ENCODE data around the gene WDR90. TPM values are rescaled to one million over a fixed set of nuclear protein-coding genes. Genes with fewer than 3 reads are reported as not detected.
A peak's percentile ranks its signal among the peaks of the same experiment; 100 is the strongest.

Gene WDR90
- total and polyA plus RNA-seq, 2 experiments from 2014 or later: 25.9 to 42.2 TPM

GRCh38 chr16:657487-657886 lies 8.3 kb downstream of the WDR90 start:
- Histone ChIP-seq H3K79me2 (replicated peaks; ENCODE audit: insufficient read depth) (no peaks in the 10 kb centered on the region), H3K4me1 (ENCODE audit: insufficient read depth) (no peaks in the 10 kb centered on the region), H3F3A (replicated peaks; ENCODE audit: low read depth) (0 out of 2 replicates have a peak, but pooled peaks cover 2% of the 10 kb centered on the region), H3K27me3 (ENCODE audit: insufficient read depth) (no peaks in the 10 kb centered on the region), H3K4me3 (no peak overlapping the region), H4K20me1 (replicated peaks; ENCODE audit: insufficient read depth) (no peaks in the 10 kb centered on the region), H3K4me2 (no peak overlapping the region), H3K36me3 (ENCODE audit: insufficient read depth) (no peaks in the 10 kb centered on the region), H3K27ac (ENCODE audit: low read depth) (no peak overlapping the region), H3K9me2 (ENCODE audit: insufficient read depth) (no peaks in the 10 kb centered on the region), H2AFZ (no peak overlapping the region)
- H3K27me3 Mint-ChIP-seq (ENCODE audit: insufficient read depth, low read depth, poor library complexity): peaks cover 2% of the 10 kb centered on the region
- no peaks in the 10 kb centered on the region for H3K9me3 Mint-ChIP-seq
- H3K4me3 Mint-ChIP-seq: no peak overlapping the region
- TF ChIP-seq, protein P1, sequence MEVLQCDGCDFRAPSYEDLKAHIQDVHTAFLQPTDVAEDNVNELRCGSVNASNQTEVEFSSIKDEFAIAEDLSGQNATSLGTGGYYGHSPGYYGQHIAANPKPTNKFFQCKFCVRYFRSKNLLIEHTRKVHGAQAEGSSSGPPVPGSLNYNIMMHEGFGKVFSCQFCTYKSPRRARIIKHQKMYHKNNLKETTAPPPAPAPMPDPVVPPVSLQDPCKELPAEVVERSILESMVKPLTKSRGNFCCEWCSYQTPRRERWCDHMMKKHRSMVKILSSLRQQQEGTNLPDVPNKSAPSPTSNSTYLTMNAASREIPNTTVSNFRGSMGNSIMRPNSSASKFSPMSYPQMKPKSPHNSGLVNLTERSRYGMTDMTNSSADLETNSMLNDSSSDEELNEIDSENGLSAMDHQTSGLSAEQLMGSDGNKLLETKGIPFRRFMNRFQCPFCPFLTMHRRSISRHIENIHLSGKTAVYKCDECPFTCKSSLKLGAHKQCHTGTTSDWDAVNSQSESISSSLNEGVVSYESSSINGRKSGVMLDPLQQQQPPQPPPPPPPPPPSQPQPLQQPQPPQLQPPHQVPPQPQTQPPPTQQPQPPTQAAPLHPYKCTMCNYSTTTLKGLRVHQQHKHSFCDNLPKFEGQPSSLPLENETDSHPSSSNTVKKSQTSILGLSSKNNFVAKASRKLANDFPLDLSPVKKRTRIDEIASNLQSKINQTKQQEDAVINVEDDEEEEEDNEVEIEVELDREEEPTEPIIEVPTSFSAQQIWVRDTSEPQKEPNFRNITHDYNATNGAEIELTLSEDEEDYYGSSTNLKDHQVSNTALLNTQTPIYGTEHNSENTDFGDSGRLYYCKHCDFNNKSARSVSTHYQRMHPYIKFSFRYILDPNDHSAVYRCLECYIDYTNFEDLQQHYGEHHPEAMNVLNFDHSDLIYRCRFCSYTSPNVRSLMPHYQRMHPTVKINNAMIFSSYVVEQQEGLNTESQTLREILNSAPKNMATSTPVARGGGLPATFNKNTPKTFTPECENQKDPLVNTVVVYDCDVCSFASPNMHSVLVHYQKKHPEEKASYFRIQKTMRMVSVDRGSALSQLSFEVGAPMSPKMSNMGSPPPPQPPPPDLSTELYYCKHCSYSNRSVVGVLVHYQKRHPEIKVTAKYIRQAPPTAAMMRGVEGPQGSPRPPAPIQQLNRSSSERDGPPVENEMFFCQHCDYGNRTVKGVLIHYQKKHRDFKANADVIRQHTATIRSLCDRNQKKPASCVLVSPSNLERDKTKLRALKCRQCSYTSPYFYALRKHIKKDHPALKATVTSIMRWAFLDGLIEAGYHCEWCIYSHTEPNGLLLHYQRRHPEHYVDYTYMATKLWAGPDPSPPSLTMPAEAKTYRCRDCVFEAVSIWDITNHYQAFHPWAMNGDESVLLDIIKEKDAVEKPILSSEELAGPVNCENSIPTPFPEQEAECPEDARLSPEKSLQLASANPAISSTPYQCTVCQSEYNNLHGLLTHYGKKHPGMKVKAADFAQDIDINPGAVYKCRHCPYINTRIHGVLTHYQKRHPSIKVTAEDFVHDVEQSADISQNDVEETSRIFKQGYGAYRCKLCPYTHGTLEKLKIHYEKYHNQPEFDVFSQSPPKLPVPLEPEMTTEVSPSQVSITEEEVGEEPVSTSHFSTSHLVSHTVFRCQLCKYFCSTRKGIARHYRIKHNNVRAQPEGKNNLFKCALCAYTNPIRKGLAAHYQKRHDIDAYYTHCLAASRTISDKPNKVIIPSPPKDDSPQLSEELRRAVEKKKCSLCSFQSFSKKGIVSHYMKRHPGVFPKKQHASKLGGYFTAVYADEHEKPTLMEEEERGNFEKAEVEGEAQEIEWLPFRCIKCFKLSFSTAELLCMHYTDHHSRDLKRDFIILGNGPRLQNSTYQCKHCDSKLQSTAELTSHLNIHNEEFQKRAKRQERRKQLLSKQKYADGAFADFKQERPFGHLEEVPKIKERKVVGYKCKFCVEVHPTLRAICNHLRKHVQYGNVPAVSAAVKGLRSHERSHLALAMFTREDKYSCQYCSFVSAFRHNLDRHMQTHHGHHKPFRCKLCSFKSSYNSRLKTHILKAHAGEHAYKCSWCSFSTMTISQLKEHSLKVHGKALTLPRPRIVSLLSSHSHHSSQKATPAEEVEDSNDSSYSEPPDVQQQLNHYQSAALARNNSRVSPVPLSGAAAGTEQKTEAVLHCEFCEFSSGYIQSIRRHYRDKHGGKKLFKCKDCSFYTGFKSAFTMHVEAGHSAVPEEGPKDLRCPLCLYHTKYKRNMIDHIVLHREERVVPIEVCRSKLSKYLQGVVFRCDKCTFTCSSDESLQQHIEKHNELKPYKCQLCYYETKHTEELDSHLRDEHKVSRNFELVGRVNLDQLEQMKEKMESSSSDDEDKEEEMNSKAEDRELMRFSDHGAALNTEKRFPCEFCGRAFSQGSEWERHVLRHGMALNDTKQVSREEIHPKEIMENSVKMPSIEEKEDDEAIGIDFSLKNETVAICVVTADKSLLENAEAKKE (CRISPR knock-in tag; IDR thresholded peaks at IDR 0.05): no peak
- no peaks in the 10 kb centered on the region; the same call in 2 of the 3 replicates for H3K36me3 Mint-ChIP-seq (ENCODE audit: low read depth)
- no peak overlapping the region for H3K27ac Mint-ChIP-seq
- DNase-seq (ENCODE audit: low spot score) (no peak), ATAC-seq (no peak)
- H3K4me1 Mint-ChIP-seq: no peaks in the 10 kb centered on the region

GRCh38 chr16:658679-659571 lies 9.8 kb downstream of the WDR90 start:
- no peak for TF ChIP-seq ZNF331 (CRISPR knock-in tag; IDR thresholded peaks at IDR 0.05; ENCODE audit: low read depth)
- peak in 1 of 2 experiments; percentile 28; a peak in 1 of 4 replicates for TF ChIP-seq CTCF (conservative IDR thresholded peaks at IDR 0.05; ENCODE audit: low read depth in 2 of 2)
- ATAC-seq (no peak), DNase-seq (ENCODE audit: low spot score) (no peak)
- Mint-ChIP-seq H3K36me3 (ENCODE audit: low read depth) (peaks cover 8% of the 10 kb centered on the region; the same call in 2 of the 3 replicates), H3K27me3 (ENCODE audit: insufficient read depth, low read depth, poor library complexity) (peaks cover 4% of the 10 kb centered on the region), H3K4me3 (no peak overlapping the region), H3K9me3 (no peaks in the 10 kb centered on the region), H3K27ac (no peak overlapping the region), H3K4me1 (no peaks in the 10 kb centered on the region)
- Histone ChIP-seq H3K27me3 (ENCODE audit: insufficient read depth) (no peaks in the 10 kb centered on the region), H3K27ac (ENCODE audit: low read depth) (no peak overlapping the region), H3K36me3 (ENCODE audit: insufficient read depth) (no peaks in the 10 kb centered on the region), H3K4me3 (no peak overlapping the region), H3F3A (replicated peaks; ENCODE audit: low read depth) (0 out of 2 replicates have a peak, but pooled peaks cover under 1% of the 10 kb centered on the region), H4K20me1 (replicated peaks; ENCODE audit: insufficient read depth) (no peaks in the 10 kb centered on the region), H3K79me2 (replicated peaks; ENCODE audit: insufficient read depth) (no peaks in the 10 kb centered on the region), H3K9me2 (ENCODE audit: insufficient read depth) (no peaks in the 10 kb centered on the region), H2AFZ (no peak overlapping the region), H3K4me1 (ENCODE audit: insufficient read depth) (no peaks in the 10 kb centered on the region), H3K4me2 (no peak overlapping the region)
